RWPE2 (cell line): ENCODE data around the gene MPHOSPH8.

Experiments
- ATAC-seq: fragments of 200-7000 bp; cut with Tn5 transposase; 3 replicates; pipeline ENCODE4 v1.9.1; 2021; ENCODE audit warnings: low read depth
- DNase-seq: peaks from one replicate; pipeline ENCODE4 v3.0.0-alpha.2; 2020; ENCODE audit warnings: low spot score
- H3K27ac ChIP-seq: fragments of 450-650 bp; 2 replicates; pipeline ENCODE4 v1.5.1; 2017; ENCODE audit warnings: mild to moderate bottlenecking; ENCODE audit not compliant: poor library complexity, severe bottlenecking
- H3K27me3 ChIP-seq: fragments of 250-450 bp; sonication (Bioruptor Pico); 2 replicates; pipeline ENCODE4 v1.5.1; 2021; ENCODE audit warnings: mild to moderate bottlenecking, moderate library complexity; ENCODE audit not compliant: insufficient read depth, poor library complexity, severe bottlenecking
- H3K36me3 ChIP-seq: fragments of 250-450 bp; sonication (Bioruptor Pico); 2 replicates; pipeline ENCODE4 v1.5.1; 2020; ENCODE audit warnings: low read depth, mild to moderate bottlenecking, moderate library complexity
- H3K4me1 ChIP-seq: fragments of 250-450 bp; sonication (Bioruptor Pico); 2 replicates; pipeline ENCODE4 v1.5.1; 2021; ENCODE audit warnings: mild to moderate bottlenecking, moderate library complexity; ENCODE audit not compliant: insufficient read depth, poor library complexity, severe bottlenecking
- H3K4me3 ChIP-seq: fragments of 250-450 bp; sonication (Bioruptor Pico); 2 replicates; pipeline ENCODE4 v1.5.1; 2021; ENCODE audit warnings: mild to moderate bottlenecking, moderate library complexity; ENCODE audit not compliant: severe bottlenecking
- H3K9me3 ChIP-seq: fragments of 250-450 bp; sonication (Bioruptor Pico); 2 replicates; pipeline ENCODE4 v1.5.1; 2021; ENCODE audit warnings: mild to moderate bottlenecking, moderate library complexity; ENCODE audit not compliant: severe bottlenecking
- TF ChIP-seq, protein P1 (sequence below): fragments of 450-650 bp; IDR thresholded peaks from one replicate; pipeline ENCODE4 v1.5.1; 2017; ENCODE audit warnings: mild to moderate bottlenecking, moderate library complexity; ENCODE audit not compliant: poor library complexity, severe bottlenecking

The MPHOSPH8 gene

DNA sequence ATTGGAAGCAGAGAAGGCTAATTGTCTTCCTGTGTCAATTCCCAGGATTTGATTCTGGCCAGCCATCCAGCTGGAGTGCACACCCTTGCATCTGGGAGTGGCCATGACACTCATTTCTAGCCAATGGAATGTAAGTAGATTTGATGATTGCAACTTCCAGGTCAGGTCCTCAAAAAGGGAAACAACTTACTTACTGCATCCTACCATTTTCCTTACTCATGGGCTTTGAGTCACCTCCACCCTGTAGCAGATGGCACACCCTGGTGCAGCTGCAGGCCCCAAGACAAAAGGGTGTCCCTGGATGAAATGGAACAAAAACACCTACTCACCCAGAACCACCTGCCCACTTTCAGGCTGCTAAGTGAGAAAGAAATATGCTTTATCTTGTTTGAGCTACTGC, 27.3 kb upstream of the MPHOSPH8 start:
- Histone ChIP-seq H3K4me3 (no peak overlapping the region), H3K4me1 (peaks cover 11% of the 10 kb centered on the region), H3K36me3 (0 out of 2 replicates have a peak, but pooled peaks cover 8% of the 10 kb centered on the region), H3K27me3 (no peaks in the 10 kb centered on the region), H3K9me3 (no peaks in the 10 kb centered on the region), H3K27ac (peak overlapping the region; percentile 67)
- TF ChIP-seq, protein P1, sequence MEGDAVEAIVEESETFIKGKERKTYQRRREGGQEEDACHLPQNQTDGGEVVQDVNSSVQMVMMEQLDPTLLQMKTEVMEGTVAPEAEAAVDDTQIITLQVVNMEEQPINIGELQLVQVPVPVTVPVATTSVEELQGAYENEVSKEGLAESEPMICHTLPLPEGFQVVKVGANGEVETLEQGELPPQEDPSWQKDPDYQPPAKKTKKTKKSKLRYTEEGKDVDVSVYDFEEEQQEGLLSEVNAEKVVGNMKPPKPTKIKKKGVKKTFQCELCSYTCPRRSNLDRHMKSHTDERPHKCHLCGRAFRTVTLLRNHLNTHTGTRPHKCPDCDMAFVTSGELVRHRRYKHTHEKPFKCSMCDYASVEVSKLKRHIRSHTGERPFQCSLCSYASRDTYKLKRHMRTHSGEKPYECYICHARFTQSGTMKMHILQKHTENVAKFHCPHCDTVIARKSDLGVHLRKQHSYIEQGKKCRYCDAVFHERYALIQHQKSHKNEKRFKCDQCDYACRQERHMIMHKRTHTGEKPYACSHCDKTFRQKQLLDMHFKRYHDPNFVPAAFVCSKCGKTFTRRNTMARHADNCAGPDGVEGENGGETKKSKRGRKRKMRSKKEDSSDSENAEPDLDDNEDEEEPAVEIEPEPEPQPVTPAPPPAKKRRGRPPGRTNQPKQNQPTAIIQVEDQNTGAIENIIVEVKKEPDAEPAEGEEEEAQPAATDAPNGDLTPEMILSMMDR = no peak
- ATAC-seq = peak; percentile 6; the same call in 1 of the 3 replicates
- no peak for DNase-seq

DNA sequence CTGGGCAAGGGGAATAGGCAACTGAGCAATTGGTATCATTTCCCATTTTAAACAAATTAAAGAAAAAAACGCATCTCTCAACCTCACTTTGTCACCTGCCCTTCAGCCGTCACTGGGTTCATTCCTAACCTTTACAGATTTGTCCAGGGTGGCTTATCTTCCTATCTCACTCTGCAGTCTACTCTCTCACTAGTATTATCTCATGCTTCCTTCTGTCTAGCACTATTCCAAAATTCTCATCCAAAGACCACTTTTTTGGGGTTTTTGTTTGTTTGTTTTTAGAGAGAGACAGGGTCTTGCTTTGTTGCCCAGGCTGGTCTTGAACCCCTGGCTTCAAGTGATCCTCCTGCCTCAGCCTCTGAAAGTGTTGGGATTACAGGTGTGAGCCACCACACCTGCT, 26.7 kb upstream of the MPHOSPH8 start:
- TF ChIP-seq, protein P1 = no peak
- Histone ChIP-seq H3K4me3 (no peak overlapping the region), H3K36me3 (0 out of 2 replicates have a peak, but pooled peaks cover 8% of the 10 kb centered on the region), H3K27me3 (no peaks in the 10 kb centered on the region), H3K4me1 (peaks cover 11% of the 10 kb centered on the region), H3K9me3 (no peaks in the 10 kb centered on the region), H3K27ac (peak overlapping the region; percentile 67)
- ATAC-seq (no peak), DNase-seq (no peak)

DNA sequence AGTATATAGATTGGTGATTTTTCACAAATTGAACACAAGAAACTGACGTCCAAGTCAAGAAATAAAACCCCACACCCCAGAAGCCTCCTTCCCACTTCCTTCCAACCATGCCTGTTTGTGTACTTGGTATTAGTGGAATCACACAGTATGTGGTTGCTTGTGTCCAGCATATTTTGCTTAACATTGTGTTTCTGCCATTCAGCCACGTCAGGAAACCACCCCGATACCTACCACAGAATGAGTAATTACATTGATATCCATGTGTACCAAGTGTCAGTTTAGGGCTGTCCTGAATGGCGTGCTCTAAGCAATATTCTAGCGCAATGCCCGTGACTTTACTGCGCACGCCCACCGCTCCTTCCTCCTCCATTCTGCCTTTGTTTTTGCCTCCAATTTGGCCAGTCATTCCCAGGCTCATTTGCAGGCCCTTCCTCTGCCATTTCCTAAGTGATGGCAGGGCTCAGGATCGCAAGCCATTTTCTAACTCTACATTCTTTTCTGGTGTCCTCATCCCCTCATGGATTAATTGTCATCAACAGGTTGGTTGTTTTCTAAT, 25.9 kb upstream of the MPHOSPH8 start:
- H3K27me3 ChIP-seq = no peaks in the 10 kb centered on the region
- H3K36me3 ChIP-seq = 0 out of 2 replicates have a peak, but pooled peaks cover 8% of the 10 kb centered on the region
- TF ChIP-seq, protein P1 = no peak
- H3K27ac ChIP-seq = no peak overlapping the region
- H3K4me3 ChIP-seq = no peak overlapping the region
- H3K4me1 ChIP-seq = peaks cover 11% of the 10 kb centered on the region
- ATAC-seq (no peak), DNase-seq (no peak)
- H3K9me3 ChIP-seq = no peaks in the 10 kb centered on the region

DNA sequence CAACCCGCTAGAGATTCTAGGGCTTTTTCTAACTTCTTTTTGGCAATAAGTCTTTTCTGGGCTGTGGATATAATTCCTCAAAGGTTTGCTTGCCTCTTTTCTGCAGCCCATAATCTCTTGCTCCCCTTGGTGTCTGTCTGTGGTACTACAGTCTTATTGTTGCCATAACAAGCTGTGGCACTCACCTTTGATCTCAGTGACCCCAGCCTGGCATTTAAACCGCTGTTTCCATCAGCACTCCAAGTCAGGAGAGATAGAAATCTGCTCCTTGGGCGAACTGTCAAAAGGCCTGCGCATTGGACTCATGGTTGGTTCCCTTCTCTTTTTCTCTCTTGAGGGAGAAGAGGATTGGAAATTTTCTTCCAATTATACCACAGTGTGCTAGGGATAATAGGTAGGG, 14.5 kb upstream of the MPHOSPH8 start:
- Histone ChIP-seq H3K27me3 (no peaks in the 10 kb centered on the region), H3K27ac (no peak overlapping the region), H3K36me3 (no peaks in the 10 kb centered on the region; the same call in 1 of the 2 replicates), H3K9me3 (no peaks in the 10 kb centered on the region), H3K4me3 (no peak overlapping the region), H3K4me1 (no peaks in the 10 kb centered on the region)
- TF ChIP-seq, protein P1 = peak; percentile 47
- no peak for ATAC-seq
- DNase-seq = no peak

DNA sequence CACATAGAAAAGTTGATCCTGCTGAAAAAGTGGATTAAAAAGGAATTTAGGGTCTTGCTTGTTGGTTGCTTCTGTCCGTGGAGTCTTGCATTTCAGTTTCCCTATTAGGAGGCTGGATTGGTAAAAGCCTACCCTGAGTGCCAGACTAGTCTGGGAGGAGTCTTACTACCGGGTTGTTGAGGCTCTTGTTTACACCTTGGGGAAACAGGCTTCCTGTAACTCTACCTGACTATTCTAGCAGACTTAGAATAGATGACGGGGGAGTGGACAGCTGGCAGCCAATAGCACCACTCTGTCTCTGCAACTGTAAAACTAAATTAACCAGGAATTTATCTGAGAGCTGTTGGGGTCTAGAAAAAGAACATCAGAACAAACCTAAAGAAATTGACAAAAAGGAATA, 11.3 kb upstream of the MPHOSPH8 start:
- no peak overlapping the region for H3K4me3 ChIP-seq
- DNase-seq (no peak), ATAC-seq (no peak)
- no peaks in the 10 kb centered on the region for H3K4me1 ChIP-seq
- no peaks in the 10 kb centered on the region for H3K27me3 ChIP-seq
- H3K9me3 ChIP-seq = no peaks in the 10 kb centered on the region
- H3K36me3 ChIP-seq = no peaks in the 10 kb centered on the region; the same call in 1 of the 2 replicates
- no peak overlapping the region for H3K27ac ChIP-seq
- TF ChIP-seq, protein P1 = no peak
